ENCODE measurements around the gene KCNH8. TPM values are rescaled to one million over a fixed set of nuclear protein-coding genes. Genes with fewer than 3 reads are reported as not detected.

KCNH8 gene
- total and polyA plus RNA-seq, 2 experiments from 2014 or later, result 0.97 to 1.1 TPM

Small RNA genes within 50 kb of the gene (microRNA-seq; reads per million reads assigned to microRNA genes)
- gene MIR4791, result not detected

Small RNA genes within 50 kb of the gene (small RNA-seq; reads per million reads assigned to genes)
- gene MIR4791, result not detected
